Measurements from ENCODE around the gene RGS6.

The RGS6 gene

DNA sequence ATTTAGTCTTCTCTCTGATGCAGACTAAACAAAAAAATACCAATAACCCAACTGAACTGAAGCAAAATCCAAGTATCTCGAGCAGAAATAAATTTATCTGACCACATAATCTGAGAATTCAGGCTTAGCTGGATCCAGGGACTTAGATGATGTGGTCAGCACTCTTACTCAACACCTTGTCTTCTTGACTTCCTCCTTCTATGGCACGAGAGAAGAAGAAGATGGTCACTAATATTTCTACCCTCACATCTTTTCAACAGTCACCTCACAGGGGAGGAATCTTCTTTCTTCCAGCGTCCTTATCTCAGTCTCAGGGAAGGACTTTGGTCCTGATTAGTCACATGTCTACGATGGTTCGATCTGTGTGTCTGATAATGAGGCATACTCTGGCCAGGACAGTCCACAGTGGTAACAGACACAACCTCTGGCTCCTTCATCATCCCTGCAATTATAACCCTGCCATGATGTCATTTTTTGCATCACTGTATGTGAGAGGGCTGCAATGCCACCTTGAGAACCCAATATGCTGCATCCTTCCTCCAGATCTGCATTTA is 15.8 kb downstream of the RGS6 start:
- DNase-seq (ENCODE audit: low read depth) = no peak

DNA sequence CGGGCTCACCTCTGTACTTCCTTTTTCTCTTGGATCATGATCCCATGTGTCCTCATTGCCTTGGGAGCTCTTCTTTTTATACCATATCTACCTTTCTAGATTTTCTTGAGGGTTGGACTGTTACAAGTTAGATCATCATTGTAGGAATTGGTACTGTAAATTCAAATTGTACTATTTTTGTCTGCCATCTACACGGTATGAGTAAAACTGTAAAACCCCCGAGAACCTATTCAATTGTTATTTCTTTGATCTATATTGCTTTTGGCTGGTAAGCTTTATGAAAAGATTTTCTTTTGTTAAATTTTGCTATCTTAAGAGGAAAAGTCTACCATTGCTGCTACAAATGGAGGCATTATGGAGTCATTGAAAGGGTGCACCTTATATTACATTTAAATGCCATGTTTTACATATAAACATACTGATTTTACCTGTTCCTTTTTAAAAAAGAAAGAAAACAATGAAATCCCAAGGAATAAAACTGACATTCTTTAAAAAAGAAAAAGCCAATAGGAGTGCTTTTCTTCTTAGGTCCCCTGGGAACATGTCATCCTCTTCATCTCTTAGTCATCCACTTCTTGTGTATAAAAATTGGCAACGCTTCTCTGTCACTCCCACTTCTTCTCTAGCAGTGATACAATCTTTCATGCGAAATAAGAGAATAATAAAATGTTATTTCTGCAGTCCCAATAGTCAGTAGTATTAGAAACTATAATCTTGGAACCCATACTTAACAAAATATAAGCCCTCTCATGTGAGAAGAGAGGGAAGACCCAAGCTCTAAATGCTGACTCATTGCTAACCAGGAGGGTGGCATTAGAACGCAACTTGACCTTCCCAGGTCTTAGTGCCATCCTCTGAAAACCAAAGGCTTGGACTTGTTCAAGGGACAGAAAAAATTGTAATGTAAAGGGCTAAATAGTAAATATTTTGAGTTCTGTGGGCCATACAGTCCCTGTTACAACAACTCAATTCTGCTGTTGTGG is 20.4 kb downstream of the RGS6 start:
- no peak for DNase-seq (ENCODE audit: low read depth)

DNA sequence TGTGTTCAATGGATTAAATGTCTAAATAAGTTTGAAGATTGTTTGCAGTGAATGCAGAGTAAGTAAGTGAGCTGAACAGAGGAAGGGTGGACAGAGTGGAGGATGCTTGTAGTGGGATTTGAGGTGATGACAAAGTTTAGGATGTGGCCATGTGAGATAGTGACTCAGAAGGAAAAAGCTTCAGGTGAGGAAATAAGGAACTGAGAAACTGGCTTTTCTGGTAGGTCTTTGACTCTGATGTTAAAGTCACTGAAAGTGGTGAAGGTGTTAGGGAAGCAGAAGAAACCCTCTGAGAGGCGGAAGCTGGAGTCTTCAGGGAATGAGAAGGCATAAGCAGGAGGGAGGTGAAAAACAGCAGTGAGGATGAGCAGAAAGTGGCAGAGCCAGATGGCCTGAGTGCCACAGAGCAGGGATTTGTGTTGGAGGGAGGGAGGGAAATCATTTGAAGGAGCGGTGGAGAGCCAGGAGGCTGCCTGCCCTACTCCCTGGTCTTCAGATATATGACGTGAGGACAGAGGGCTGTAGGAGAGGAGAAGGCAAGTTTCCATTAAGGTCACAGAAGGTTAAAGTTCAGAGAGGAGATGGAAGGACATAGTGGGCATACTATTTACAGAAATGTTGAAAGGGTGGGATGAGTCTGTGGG is 24.8 kb downstream of the RGS6 start:
- no peak for DNase-seq (ENCODE audit: low read depth)

DNA sequence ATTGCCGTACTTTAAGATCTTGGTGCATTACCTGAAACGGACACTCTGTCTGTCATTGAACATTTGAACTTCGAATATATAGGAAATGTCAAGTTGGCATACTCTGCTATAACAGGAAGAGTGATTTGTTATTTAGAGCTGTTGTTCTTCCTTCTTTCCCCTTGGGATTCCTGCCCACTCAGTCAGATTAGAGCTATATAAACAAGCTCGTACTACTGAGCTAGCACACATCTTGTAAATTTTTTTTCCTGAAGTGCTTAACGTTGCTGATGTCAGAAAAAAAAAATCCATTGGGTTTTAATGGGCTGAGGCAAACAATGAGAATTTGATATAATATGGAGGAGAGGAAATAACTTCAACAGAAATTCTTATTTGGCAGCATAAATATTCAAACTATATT is 26.8 kb downstream of the RGS6 start:
- DNase-seq (ENCODE audit: low read depth) = no peak

DNA sequence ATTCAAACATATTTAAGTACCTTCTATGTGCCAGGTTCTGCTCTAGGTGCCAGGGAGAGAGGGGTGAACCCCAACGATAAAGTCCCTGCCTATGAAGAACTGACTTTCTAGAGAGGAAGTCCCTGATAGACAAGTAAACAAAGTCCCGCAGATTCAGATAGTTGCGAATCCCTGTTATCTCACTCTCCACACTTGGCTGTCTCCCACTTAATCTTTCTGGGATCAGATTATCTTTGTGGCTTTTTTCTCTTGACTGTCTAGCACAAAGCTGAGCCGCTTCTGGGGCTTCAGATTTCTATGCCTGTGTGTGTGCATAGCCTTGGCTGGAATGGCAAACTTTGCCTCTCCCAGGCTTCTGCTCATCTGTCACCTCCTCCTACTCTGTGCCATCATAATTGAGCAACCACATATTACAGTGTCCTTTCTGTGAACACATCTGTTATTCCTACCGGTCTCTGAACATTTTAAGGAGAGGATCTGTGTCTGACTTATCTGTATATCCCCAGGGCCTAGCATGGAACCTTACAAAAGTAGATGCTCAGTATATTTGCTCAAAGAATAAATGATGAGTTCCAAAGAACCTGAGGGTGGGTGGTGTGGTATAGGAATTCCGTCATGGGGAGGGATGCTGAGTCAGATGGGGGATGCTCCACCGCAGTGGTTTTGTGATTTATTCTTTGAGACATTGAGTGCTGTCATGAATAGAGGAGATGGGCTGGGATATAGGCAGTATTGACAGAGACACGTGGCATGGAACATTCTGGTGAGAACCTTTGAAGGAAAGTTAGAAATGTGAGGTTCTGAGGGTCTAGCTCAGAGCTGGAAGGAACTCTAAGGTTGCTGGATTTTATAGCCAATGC is 28.5 kb downstream of the RGS6 start:
- no peak for DNase-seq (ENCODE audit: low read depth)

DNA sequence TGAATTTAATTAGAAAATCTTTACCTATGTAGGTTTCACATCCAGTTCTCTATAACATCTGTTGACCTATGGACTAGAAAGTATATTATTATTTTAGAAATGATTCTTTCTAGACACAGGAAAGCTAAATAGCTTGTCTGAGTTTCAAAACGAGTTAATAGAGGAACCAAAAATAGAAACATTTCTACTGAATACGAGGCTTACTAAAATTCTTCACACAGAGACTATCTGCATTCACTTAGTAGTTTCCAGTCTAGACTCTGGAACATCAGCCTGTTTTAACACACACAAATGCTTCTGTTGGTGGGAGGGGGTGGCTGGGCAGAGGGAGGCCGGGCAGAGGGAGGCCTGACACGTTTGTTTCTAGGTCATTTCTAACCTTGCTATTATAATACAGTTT is 29.7 kb downstream of the RGS6 start:
- DNase-seq (ENCODE audit: low read depth) = no peak

DNA sequence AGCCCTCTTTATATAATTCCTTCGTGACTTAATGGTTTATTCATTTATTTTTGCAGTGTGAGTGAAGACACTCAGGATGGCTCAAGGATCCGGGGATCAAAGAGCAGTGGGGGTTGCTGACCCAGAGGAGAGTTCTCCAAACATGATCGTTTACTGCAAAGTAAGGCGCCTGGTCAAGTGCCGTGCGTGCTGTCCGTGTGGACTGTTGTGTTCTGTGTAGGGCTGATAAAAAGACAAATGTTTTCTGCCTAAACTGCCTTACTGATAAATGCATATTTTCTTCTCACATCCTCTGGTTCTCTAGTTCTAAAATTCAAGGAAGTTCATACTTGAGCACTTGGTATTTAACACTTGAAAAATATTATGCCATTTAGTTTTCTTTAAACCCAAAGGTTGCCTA is 32.5 kb downstream of the RGS6 start:
- DNase-seq (ENCODE audit: low read depth) = no peak

DNA sequence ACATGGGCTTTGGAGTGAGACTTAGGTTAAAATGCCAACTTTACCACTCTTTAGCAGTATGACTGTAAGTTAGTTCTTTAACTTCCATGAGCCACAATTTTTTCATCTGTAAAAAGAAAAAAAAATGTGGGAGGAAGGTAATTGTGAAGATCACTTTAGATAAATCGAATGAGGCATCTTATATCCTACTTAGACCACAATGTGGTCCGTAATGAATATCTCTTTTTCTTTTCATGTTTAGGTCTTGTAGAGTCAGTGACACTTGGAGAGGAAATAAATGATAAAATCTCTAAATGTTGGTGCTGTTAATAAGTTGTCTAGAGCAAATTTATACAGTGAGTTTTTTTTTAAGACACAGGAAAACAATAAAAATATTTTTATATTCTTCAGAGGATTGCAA is 34.3 kb downstream of the RGS6 start:
- no peak for DNase-seq (ENCODE audit: low read depth)

DNA sequence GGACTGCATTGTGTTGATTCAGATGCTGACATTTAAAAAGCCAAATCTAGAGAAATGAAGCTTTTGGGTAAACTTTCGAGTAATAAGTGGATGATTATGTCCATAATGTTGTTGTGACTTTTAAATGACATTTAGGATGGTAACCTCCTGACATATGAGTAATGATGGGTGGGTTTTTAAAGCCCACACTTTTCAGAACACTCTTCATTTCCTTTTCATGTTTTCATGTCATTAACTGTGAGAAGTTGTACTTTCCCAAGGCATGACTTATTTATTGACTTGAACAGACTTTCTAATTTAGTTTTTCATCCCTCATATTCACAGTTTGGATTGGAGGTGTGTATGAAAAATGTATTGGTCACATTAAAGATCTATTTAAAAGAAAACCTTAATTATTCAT is 35.5 kb downstream of the RGS6 start:
- no peak for DNase-seq (ENCODE audit: low read depth)

DNA sequence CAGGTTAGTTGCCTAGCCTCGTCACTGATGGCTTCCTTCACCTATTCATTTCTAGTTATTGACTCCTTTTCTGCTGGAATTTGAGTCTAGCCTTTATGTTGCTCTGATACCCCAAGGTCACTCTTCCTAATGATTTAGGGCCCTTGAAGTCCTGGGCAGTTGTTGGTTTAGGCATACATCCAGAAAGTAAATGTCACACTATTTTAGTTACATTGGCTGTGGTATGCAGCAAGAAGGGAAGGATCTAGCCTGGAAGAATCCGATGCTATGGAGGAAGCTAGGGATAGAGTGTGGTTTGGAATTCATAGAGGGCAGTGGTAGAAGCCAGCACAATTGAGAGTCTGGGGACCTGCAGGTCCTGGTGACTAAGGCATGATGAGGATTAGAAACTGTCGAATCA is 38.0 kb downstream of the RGS6 start:
- DNase-seq (ENCODE audit: low read depth) = no peak

DNA sequence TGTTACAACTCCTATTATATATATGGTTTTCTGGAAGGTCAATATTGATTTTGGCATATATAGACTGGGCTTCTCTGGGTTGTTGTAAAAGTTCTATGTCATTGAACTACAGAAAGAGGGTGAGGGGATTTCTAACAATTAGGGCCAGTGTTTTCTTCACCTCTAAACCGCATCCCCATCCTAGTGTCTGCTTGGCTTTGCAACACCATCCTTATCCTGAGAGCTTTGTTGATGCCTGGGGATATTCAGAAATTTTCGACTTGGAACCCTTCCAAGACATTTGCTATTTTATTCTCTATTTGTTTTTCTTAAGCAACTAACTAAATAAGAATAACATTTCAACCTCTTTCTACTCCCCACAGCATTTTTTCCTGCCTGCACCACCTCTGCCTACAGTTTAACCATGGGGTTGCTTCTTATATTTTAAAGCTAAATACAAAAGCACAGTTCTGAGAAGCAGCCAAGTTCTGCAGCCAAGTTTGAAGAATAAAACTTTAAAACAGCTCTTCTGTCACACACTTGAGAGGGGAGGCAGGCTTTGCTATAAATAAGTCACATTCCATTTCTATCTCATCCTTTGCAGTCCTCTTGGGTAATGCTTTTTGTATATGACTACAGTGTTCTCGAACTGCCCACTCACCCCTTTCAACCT is 53.4 kb downstream of the RGS6 start:
- DNase-seq (ENCODE audit: low read depth) = no peak

DNA sequence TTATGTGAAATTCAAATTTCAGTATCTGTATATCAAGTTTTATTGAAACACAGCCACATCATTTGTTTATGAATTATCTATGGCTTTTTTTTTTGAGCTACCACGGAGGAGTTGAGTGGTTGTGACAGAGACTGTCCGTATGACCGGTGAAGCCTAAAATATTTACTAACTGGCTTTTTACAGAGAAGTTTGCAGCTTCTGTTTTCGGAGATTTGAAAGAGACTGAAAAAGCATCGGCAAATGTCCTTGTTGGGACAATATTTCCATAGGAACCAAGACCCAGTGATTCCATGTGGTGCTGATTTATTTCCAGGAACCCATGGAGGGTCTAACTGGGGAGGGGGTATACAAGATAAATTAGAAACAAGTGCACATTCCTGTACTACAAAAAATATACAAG is 56.2 kb downstream of the RGS6 start:
- no peak for DNase-seq (ENCODE audit: low read depth)

DNA sequence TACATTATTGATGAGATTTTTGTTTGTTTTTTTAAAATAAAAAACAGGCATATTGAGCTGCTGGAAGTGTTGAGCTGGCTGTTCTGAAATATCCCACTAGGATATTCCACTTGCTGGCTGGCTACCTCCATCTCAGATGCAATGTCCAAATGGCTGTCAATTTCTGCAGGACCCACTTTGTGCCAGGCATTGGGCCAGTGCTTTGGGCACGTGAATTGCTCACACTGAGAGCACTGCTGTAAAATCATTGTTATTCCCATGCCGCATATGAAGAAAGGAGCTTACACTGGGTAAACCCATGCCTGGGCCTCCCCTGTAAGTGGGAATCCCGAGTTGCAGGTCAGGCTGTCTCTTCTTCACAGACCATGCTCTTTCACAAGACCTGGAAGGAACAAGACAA is 56.7 kb downstream of the RGS6 start:
- no peak for DNase-seq (ENCODE audit: low read depth)

DNA sequence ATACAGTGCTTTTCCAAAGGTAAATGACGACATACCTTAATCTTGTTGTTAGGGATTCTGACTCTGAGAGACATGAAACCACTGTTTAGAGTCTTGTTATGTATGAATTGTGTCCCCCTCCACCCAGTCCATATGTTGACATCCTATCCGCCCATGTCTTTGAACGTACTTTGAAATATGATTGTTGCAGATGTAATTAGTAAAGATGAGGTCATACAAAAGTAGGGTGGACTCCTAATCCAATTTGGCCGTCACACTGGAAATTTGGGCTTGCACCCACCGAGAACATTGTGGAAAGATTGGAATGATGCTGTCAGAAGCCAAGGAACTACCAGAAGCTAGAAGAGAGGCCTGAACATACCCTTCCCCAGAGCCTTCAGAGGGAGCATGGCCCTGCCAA is 62.2 kb downstream of the RGS6 start:
- DNase-seq (ENCODE audit: low read depth) = no peak

DNA sequence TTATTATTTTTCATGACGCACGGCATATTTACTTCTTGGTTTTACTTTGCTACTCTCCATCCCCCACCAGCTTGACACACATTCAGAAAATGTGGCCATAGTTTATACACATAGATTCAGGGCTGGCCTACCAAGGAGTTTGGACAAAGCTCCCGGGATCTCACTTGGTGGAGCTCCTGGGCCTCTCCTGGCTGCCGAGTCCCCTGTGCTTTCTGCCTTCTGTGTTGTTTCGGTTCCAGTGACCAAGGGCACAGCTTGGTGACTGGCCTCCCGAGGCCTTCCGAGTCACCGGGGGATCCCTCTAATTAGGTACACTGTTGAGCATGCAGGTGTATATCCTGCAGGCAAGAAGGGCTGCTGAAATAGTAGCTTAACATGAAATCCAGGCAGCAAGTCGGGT is 63.5 kb downstream of the RGS6 start:
- no peak for DNase-seq (ENCODE audit: low read depth)

DNA sequence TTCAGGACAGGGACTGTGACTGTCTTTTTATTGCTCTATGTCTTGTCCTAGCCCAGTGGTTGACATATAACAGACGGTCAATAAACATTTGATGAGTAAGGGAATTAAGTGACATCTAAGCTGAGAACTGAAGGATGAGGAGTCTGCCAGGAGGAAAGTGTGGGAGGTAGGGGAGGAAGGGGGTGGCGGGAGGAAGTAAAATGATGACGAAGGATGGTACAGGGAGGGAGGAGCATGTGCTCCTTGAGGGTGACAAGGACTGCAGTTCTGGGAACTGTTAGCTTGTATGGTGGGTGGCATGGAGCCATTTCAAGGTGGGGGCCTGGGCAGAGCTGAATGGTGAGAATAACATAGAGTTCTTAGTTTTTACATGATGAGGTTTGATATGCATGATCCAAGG is 64.4 kb downstream of the RGS6 start:
- no peak for DNase-seq (ENCODE audit: low read depth)

DNA sequence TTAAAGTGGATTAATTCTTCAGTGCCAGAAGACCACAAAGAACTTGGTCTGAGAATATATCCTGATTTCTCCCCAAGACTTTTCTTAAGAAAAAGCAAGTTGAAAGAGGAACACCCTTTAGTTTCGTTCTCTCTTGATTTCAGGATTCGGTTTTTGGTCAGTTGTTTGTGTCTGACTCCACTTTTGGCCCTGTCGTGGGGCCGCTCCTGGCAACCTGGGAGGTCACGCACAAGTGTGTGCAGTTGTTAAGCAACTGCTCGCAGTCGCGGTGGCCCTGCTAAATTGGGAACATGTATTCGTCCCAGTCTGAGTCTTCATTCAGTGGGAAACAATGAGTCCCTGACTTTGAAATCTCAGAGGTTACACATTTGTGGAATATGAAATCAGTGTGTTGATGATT is 68.7 kb downstream of the RGS6 start:
- DNase-seq (ENCODE audit: low read depth) = no peak

DNA sequence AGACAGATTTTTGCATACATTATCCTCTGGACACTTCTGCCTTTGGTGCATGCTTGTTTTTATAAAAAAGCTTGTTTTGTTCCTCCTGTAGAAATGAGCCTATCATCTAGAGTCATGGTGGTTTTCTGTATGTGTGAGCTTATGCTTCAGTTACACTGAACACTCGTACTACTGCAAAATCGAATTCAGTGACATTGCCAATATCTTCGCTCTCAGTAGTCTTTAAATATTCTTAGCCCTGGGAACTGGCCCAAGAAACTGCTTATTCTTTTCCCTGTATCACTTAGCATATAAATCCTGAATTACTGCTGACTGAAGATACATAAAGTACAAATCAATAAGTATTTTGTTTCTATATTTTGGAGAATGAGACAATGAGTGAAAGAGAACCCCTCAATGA is 70.5 kb downstream of the RGS6 start:
- DNase-seq (ENCODE audit: low read depth) = no peak

DNA sequence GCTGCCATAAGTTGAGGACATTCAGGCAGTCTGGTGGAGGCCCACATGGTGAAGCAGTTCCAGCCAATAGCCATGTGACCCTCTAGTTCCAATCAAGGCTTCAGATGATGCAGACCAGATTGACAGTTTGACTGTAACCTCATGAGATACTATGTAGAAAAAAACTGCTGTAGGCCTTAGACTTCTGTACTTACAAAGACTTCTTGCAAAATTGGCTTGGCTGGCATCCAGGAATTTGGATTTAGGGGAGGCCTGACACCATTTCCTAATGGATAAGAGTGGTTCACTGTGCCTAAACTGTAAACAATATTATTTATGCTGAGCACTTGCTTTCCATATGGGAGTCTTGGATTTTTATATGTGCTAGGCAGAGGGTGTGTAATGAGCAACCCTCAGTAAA is 76.4 kb downstream of the RGS6 start:
- DNase-seq (ENCODE audit: low read depth) = no peak

DNA sequence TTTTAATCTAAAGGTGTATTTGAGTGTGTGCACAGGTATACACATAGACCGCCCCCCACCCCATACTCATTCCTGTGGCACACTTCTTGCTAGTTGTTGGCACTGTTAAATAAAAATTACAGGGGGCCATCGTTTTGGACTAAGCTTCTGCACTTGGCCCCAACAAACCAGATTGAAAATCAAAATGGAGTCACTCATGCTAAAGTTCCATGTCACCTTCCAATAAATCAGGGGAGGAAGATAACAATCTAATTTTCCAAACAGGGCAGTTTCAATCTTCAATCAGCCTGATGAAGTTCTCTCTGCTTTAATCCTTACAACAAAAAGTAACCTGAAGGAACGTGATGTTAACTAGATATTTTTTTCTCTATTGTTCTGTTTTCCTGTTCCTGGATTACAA is 78.2 kb downstream of the RGS6 start:
- no peak for DNase-seq (ENCODE audit: low read depth)

DNA sequence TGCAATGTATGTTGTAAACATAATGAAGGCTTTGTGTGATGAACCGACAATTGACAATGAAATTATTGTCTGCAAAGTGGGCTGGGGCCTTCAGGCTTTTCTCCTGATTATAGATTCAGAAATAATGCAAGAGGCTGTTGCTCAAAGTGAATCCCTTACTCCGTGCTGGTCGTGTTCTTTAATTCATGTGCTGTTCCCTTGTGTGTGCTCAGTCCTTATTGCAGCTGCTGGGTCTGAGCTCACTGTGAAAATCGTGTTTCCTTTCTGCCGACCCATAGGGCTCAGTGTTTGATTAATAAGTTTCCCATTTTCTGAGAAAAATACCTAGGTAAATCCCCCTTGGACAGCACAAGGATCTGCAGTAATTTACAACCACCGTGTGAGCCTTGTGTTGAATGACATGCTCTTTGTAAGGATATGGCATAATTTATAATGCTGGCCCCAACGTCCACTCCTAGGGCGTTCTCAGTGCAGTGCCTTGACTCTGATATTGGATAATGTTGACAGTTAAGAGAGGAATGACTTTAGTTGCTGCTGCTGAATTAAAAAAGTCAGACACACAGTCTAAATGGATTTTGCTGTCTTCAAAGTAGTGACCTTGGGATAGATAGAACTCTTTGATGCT is 81.6 kb downstream of the RGS6 start:
- DNase-seq (ENCODE audit: low read depth) = no peak
